Measurements from ENCODE around the gene GOLGB1.

DNA sequence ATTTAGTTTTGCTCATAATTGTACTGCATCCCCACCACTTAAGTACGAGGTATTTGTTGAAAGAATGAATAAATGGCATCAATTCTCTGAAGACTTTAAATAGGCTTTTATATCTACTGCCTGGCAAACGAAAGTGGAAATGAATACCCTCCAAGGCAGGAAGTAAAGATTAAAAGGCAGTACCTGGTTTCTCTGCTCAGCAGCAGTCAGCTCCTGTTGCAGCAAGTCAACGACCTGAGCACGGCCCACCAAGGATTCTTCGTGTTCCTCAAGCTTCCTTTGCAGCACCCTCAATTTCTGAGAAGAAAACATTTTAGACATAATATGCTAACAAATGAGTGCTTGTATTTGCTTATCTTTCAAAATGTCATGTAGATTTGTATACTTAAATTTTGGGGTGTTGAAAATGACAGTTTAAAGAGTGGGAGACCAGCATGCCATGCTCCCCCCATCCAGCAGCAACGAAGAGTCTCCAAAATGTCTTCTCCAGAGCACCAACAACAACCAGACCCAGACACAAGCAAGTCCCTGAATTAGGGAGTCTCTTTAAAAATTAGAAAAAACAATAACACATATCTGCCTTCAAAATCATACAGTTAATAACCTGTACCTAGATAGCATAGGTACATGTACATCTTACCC, 31.2 kb downstream of the GOLGB1 start:
- TF ChIP-seq EZH2 (IDR thresholded peaks at IDR 0.05; ENCODE audit: insufficient read depth, poor library complexity, severe bottlenecking) (no peak), EZH2phosphoT487 (IDR thresholded peaks at IDR 0.05; ENCODE audit: insufficient read depth, low read depth) (no peak)
